T-helper 1 cell treated with Interleukin-12 subunit alpha and Interleukin-12 subunit beta and Interleukin-4 antibody, amounts not matched to agents 30 ng/mL and 1 ng/mL, for 36 hours (primary cell): ENCODE data around the gene ATP6V1F. TPM values are rescaled to one million over a fixed set of nuclear protein-coding genes. Genes with fewer than 3 reads are reported as not detected.

ENCODE experiments used
- intact Hi-C: fragments of 100-400 bp; cut with micrococcal nuclease; formaldehyde crosslinking; loops from one replicate; pipeline ENCODE4 v1.15.1; 2024
- total RNA-seq: library from RNA; stranded (reverse); gene quantifications from 2 replicates; pipeline ENCODE4 v1.2.3, GENCODE V29; 2022

Gene ATP6V1F
- total RNA-seq, 1 donor from 2014 or later: 127 TPM

DNA sequence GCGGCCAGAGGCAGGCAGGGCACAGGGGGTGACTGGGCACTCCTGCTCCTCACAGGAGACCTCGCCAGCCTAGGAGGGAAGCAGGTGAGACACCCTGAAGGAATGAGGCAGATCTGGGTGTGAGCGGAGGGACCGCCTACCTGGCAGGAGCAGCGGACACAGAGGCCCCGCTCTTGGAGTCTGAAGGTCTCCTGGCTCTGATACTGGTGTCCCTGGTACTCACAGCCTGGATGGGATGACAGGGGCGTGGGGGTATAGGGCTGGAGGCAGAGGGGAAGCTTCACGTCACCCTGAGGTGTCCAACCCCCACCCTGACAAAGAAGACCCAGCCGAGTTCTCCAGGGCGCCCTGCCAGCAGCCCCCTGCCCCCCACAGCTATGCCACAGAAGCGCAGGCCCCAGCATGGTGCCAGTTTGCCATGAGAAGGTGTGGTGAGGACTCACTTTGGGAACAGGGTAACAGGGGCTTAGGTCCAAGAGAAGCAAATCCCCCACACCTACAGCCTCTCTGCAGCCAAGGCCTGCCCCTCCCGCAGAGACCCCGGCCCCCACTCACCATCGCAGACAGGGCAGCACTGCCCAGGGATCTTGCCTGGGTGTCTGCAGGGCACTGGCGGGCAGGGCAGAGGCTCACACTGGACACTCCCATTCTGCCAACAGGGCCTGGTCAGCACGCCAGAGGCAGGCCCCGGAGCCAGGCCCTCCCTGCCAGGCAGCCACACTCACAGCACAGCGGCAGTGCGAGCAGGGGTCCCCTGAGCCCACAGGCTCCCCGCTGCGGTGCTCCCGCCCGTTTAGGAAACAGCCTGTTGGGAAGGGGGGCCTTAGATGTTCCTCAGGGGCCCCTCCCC lies 30.8 kb downstream of the ATP6V1F start:
- intact Hi-C loops: no loop called here

DNA sequence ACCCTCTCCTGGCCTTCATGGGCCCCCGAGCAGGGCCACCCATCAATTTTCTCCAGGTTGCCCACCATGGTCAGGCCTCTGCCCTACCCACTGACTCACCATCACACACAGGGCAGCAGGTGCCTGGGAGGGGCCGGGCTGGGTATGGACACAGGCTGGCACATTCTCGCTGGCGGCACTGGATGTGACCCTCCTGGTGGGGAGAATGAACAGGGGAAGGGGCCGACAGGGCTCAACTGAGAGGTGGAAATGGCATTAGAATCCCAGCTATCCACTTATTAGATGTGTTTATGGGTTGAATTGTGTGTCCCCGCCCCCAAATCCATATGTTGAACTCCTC lies 31.4 kb downstream of the ATP6V1F start:
- intact Hi-C loops: no loop called here

DNA sequence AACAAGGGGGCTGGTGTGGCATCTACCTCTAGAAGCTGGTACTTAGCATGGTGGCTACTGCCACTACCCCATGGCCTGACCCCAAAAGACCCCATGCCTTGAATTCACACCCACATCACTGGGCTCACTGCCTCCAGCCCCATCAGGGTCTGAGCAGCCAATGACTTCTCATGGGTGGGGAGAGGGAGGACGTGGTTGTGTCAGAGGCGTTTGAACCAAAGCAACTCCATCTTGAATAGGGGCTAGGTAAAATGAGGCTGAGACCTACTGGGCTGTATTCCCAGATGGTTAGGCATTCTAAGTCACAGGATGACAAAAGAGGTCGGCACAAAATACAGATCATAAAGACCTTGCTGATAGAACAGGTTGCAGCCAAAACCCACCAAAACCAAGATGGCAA lies 32.7 kb downstream of the ATP6V1F start:
- intact Hi-C loops: no loop called here

DNA sequence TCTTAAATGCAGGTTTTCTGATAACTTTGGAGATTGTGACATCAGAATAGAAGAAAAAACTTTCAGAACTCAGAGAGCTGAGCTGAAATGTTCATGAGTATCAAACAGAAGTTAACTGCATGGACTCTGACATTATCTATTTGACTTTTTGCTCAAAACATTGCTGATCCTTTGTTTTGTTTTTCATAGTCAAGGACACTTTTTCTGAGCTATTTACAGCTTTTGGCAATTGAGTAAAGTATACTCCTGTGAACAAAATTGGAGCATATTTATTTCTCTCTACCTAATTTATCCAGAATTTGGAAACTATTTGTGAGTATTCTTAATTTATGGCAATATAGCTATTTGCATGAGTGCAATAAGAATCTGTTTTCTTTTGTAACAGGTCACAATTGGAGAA lies 36.7 kb downstream of the ATP6V1F start:
- intact Hi-C loops: no loop called here

DNA sequence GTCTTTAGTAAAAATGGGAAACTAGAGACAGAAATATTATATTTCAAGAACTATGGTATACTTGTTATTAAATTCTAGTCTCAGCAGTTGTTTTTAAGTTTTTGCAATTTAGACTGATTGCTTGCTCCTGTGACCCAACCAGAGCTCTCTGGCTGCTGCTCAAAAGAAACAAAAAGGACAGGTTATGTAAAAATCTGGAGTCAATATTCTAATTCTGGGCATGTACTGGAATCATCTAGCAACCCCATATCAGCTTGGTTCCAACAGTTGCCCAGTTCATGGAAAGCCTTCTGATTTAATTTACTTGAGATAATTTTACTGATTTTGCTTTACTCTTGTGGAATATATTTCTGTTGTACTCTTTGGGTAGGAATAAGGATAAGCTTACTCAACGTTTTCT lies 37.6 kb downstream of the ATP6V1F start:
- intact Hi-C loops: loop anchor here (5.0 to 10.0 kb wide), 2 partner anchors 62 to 375 kb away; no protein-coding TSS in a partner anchor

DNA sequence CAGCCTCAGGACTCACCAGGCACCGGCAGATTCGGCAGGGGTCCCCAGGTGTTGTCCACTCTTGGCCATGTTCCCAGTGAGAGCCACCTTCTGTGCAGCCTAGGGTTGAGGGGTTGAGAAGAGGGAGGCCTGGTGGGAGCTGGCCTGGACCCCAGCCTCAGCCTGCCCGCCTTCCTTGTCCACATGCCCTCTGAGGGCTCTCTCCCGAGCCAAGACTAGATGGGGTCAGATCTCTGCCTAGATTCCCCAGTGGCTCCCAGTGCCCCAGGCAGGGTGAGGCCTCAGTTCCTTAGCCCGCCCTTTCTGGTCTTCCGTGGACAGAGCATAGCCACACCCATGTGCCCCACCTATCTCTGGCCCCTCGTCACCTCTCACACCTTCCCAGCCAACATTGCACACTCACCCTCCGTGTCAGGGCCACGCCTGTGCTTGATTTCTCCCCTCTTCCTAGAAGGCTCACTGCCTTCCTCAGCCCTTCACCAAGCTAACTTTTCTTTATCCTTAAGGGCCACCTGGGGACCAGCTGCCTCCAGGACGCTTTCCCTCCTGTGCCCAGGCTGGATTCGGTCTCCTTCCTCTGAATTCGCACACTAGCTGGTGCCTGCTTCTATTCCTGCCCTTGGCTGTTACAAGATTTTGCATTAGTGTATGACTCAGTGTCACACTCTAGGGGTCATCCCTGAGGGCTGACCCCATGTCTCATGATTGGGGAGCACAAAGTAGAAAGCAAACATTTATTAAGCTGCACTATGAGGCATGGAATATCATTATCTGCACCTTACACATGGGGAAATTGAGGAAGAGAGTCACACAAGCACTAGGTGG lies 40.3 kb downstream of the ATP6V1F start:
- intact Hi-C loops: loop anchor here (5.0 to 10.0 kb wide), 2 partner anchors 59 to 372 kb away; no protein-coding TSS in a partner anchor

DNA sequence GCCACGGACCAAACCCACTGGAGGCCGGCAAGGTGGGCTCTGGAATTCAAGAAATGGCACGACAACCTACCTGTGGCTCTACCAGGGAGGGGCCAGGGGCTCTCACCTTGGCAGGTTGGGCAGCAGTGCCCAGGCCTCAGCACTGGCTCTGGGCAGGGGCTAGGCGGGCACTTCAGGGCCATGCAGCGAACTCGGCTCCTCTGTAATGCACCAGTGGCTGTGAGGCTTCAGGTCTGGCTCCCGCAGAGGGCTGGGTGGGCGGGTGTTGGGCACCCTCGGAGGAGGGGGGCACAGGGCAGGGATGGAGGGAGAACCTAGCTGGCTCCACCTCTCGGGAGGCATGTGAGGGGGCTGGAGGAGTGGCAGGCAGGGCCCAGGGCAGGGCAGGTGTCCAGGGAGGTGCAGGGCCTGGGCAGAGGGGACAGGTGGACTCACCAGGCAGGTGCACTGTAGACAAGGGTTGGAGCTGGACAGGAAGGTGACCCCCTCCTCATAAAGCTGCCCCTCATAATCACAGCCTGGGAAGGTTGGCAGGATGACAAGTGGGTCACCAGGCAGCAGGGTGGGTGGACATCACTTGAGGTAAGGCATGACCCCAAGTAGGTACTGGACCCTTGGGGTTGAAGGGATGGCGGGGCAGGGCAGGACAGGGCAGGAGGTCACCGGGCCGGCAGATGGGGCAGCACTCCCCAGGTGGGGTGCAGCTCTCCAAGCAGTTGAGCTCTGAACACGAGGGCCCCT lies 41.1 kb downstream of the ATP6V1F start:
- intact Hi-C loops: loop anchor here (1.0 to 10.0 kb wide), 5 partner anchors 59 to 371 kb away; no protein-coding TSS in a partner anchor

DNA sequence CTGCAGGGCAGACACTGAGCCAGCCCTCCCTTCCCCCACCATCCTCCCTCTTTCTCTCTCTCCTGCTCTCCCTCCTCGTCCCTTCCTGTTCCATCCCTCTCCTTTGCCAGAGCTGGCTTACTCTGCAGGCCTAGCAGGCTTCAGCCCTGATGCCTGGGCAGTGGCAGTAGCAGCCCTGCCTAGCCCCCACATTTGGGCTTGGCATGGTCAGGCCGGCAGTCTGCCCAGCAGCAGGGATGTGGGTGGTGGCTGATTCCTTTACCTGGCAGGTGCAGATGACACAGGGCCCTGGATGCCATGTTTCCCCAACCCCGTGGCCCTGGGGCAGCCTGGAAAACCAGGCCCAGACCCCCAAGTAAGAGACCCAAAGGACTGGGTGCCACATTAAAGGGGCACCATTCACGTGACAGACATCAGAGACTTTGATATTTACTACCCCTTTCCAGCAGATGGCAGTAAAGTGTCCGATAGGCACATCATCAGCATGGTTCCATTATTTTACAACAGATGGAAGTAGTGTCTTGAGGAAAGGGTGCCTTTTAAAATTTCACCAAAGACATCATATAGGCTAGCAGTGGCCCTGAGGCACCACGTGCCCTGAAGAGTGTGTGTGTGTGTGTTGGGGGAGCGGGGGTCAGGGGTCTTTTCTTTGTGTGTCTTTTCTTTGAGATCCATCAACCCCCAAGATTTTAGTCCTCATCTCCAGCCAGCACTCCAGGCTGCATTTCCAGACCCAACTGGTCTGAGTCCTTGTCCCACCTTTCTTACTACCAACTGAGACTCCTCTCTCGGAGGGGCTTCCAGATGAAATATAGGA lies 41.9 kb downstream of the ATP6V1F start:
- intact Hi-C loops: loop anchor here (1.0 to 10.0 kb wide), 5 partner anchors 58 to 370 kb away; no protein-coding TSS in a partner anchor

DNA sequence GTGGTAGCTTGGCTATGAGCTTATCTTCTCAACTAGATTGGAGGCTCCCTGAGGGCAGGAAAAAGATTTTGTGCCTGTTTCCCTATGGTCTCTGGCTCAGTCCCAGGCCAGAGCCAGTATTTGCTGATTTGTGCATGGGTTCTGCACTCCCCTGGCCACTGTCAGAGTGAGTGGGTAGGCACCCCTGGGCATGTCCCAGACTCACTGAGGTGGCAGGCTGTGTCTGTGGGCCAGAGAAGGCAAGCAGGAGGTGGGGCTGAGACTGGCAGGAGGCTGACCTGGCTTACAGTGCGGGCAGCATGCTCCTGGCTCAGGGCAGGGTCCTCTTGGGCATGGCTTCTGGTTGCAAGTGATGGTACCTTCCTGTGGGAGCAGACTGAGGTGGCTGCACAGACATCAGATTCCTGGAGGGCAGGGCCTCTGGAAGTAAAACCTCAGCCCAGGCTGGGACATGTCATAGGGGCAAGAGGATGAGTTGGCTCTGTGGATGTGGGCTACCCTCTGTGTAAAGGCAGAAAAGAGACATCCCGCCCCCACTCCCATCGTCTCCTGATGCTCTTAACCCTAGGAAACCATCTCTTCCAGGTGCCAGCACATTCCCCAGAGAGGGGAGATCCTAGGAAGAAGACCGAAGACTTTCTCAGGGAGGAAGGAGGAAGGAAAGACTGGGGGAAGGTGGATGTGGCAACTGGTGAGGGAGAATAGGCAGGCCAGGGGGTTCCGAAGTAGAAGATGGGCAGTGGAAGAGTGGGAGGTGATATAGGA lies 43.5 kb downstream of the ATP6V1F start:
- intact Hi-C loops: loop anchor here (10.0 kb wide), 1 partner anchor 369 kb away; no protein-coding TSS in a partner anchor

DNA sequence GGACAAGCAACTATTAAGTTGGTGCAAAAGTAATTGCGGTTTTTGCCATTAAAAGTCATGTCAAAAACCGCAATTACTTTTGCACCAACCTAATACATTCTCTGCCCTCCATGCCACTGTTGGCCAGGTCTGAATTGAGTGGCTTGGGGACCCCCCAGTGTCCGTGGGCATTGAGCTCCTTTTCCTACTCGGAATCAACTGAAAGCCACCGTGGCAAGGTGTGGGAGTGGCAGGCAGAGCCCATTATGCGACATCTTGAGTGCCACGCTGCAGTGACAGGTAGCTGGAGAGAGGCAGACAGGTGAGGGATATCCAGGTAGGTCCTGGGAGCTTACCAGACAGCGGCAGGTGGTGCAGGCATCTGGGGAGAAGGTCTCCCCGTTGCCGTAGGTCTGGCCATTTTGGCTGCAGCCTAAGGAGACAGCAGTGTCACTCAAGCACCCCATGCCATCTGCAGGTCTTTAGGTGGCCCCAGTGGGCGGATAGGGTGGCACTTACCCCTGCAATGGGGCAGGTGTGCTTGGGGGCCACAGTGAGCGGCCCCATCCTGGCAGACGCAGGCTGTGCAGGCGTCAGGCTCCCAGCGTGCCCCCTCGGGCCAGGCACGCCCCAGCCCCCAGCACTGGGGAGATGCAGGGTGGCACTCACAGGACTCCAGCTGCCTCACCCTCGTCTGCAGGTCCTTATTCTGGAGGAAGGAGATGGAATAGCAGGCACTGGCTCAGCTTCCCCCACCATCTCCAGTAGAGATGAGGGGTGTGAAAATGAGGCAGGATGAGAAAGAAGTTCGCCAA lies 44.3 kb downstream of the ATP6V1F start:
- intact Hi-C loops: loop anchor here (10.0 kb wide), 1 partner anchor 368 kb away; no protein-coding TSS in a partner anchor

DNA sequence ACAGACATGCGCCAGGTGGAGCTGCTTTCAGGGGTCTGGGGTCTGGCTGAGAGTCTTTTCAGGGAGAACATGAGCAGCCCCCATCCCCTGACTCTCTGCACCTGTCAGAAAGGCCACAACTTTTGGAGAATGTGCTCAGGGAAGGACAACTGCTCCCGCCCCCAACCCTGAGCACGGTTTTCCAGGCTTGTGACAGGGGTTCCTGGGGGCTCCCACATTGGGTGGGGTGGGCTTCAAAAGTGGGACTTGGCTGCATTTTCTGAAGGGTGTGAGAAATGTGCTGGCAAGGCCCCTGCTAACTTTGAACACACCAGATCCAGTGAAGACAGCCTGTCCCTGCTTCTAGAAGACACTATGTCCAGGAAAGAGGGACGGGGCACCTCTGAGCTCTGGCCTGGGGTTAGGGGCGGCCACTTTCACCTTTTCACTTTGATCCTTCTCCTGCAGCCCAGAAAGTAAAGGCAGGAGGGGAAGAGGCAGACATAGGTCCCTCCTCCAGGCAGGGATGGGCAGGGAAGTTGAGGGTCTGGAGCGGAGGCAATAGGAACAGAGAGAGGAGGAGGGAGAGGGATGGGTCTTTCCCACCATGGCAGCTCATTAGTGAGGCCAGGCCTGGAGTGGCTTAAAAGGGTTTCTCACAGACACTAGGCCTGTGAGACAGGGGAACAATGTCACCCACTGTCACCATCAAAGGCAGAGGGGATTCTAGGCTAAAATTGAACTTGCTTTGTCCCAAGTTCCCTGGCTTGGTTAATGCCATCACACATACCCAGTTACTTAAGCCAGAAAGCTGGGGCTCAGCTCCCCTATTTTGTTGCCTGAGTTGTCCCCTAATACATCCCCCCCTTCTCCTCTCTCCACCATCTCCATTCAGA lies 46.3 kb downstream of the ATP6V1F start:
- intact Hi-C loops: loop anchor here (10.0 kb wide), 1 partner anchor 366 kb away; no protein-coding TSS in a partner anchor

DNA sequence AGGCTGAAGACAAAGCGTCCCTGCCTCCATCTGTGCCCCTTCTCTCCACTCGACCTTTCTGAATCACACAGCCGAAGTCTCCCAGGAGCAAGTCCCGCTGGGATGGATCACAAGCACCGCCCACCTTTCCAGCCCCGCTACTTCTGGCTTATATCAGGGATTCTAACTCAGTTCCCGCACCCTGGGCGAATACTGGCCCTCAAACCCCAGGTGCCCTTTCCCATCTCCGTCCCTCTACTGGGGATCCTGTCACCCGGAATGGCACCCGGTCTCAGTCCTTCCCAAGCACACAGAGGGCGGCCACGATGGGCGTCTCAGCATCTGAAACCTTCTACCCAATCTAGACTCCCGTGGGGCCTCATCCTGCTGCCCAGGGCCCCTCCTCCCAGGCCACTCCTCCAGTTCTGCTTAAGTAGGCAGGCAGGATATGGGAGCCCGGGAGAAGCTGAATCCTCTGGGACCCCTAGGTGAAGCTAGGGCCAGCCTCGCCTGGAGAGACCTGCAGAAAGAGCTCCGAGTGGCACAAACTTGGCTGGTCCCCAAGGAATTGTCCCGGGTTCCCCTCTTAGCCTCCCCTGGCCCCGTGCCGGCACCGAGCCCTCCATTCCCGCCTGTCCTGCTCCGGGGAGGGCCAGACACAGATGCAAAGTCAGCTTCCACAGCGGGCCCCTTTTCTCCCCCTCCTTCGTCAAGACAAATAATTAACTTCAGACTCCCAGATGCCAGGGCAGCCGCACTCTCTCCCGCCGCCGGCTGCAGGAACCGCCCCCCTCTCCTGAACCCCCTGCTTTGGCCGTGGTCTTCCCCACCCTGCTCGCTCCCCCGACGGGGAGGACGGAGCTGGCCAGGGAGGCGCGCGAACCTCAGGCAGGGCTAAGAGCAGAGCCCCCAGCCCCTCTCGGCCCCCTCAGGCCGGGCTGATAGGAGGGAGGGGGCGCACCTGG lies 47.2 kb downstream of the ATP6V1F start:
- intact Hi-C loops: loop anchor here (10.0 kb wide), 1 partner anchor 365 kb away; no protein-coding TSS in a partner anchor

DNA sequence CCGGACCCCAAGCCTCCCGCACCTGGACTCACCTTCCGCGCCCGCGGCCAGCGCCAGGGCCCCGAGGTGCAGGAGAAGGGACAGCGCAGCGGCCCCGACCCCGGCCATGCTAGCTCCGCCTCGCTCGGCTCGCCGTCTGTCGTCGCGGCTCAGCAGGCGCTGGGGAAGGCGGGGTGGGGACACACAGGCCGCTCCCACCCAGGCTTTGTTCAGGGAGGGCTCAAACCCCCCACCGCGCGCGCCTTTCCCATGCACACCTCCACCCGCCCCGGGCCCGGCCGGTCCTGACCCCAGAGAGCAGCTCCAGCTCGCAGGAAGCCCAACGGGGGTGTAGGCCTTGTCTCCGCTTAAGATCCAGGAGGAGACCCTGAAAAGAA lies 47.9 kb downstream of the ATP6V1F start, which contains the start of gene KCP:
Gene KCP, minus strand, starts transcription at position 141 of the 377 bp plus-strand sequence. Its CDS starts 33 bp downstream, at position 108.
- intact Hi-C loops: no loop called here

DNA sequence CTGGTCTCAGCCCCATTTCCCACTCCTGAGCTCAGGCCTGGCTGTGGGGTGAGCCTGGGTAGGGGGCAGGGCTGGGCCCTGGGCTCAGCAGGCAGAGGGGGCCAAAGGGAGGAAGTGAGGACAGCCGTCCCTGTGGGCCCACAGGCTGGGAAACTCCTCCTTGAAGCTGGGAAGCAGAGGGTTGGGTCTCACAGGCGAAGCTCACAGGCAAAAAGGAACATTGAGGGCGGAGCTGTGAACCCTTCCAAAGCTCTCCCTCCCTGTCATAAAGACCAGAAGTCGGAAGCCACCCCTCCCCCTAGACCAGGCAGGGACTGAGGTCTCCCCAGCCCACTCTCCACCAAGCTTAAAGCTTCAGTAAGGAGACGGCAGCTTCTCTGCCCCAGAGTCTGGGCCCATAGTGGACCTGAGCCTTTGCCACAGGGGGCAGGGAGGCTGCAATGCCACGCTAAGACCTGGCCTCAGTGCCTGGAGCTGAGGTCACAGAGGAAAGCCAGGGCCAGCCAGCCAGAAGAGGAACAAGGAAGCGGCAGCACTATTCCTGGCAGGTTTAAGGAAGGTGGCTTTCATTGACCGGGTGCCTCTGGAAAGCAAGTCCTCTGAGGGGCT lies 48.9 kb downstream of the ATP6V1F start:
- intact Hi-C loops: no loop called here

DNA sequence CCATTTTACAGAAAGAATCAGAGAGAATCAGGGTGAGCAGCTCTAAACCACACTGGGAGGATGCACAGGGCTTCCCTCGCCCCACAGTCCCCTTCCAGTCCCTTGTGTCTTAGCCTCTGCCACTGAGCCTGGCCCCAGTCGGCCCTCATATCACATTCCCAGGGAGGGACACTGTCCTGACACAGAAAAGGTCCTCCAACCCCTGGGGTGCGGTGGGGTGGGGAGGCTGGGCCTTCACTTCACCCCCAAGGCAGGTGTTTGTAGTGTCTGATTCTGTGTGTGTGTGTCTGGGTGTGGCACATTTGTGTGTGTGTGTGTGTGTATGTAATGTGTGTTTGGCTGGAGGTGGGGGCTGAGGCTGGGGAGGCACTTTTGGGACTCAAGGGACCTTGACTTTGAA lies 49.6 kb downstream of the ATP6V1F start:
- intact Hi-C loops: no loop called here
